ENCODE results near the gene SECISBP2.

Gene SECISBP2

GRCh38 chr9:89395931-89396710 is 77.8 kb downstream of the SECISBP2 start:
- Histone ChIP-seq H3K36me3 (ENCODE audit: insufficient read depth, low read length) (peaks cover 4% of the 10 kb centered on the region; the same call in 1 of the 2 replicates), H3K9me3 (ENCODE audit: control insufficient read depth, insufficient read depth, low read length) (no peaks in the 10 kb centered on the region), H3K9ac (ENCODE audit: low read depth, low read length) (no peak overlapping the region), H3K4me1 (ENCODE audit: insufficient read depth, low read length) (no peaks in the 10 kb centered on the region)

DNA sequence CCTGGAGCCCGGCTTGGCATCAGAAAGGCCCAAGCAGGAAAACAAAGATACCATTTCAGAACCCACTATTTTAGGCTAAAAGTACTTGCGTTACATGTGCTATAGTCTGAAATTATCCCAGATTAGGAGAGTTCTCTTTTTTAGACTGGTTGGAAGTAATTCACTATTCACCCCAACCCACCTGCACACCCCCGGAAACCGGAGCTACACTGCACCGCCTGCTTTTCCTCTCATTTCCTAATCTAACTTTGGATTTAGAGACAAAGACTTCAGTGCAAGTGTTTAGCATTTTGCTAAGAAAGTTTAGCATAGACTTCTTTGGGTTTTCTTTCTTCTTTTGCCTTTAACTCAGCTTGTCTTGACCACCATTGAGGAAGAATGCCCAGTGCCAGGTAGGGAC is 79.2 kb downstream of the SECISBP2 start:
- Histone ChIP-seq H3K4me1 (ENCODE audit: insufficient read depth, low read length) (no peaks in the 10 kb centered on the region), H3K9ac (ENCODE audit: low read depth, low read length) (no peak overlapping the region), H3K9me3 (ENCODE audit: control insufficient read depth, insufficient read depth, low read length) (no peaks in the 10 kb centered on the region), H3K36me3 (ENCODE audit: insufficient read depth, low read length) (peaks cover 4% of the 10 kb centered on the region; the same call in 1 of the 2 replicates)

DNA sequence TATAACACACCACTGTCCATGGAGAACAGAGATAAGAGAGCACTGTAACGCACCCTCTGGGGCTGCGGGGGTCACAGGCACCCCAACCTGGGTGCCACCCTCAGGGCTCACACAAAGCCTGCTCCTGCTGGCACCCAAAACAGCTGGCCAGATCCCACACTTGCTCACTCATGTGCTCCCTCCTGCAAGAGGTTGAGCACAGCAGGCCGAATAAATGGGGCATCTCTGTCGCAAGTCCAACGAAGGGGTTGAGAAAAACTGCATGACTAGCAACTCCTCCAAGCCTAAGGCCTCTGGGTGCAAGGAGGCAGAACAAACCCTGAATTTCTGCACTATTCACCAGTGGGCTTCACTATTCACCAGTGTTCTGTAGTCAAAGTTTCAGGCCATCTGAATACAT is 80.3 kb downstream of the SECISBP2 start:
- Histone ChIP-seq H3K4me1 (ENCODE audit: insufficient read depth, low read length) (no peaks in the 10 kb centered on the region), H3K36me3 (ENCODE audit: insufficient read depth, low read length) (no peaks in the 10 kb centered on the region; the same call in 1 of the 2 replicates), H3K9ac (ENCODE audit: low read depth, low read length) (no peak overlapping the region), H3K9me3 (ENCODE audit: control insufficient read depth, insufficient read depth, low read length) (no peaks in the 10 kb centered on the region)

DNA sequence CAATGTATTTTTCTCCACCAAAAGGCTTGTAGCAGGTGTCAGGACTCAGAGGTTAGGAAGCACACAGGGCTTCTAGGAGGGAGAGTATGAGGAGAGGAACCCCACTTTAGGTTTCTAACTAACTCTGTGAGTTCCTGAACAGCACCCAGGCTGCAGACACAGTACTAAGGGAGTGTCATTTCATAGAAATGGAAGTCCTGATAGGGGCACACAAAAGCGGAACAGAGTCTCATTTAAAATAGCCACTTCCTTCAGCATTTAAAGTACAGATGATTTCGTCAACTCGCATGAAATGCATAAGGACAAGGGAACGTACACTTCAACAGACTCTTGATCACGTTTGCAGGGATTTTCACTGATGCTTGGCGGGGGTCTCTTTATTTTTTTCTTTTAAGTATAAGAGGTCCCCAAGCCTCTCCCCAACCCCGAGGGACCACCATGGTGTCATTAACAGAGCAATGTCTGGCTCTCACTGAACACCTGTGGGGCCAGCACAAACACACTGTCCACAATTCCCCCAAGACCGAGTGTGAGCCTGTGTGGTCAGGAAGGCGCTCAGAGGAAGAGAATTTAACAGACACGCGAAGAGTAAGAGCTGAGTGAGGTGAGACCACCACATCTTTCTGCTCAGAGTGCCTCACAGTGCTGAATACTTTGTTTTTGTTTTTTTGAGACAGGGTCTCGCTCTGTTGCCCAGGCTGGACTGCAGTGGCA is 82.3 kb downstream of the SECISBP2 start:
- Histone ChIP-seq H3K9ac (ENCODE audit: low read depth, low read length) (no peak overlapping the region), H3K9me3 (ENCODE audit: control insufficient read depth, insufficient read depth, low read length) (no peaks in the 10 kb centered on the region)

GRCh38 chr9:89402695-89403427 is 84.6 kb downstream of the SECISBP2 start:
- Histone ChIP-seq H3K4me1 (ENCODE audit: insufficient read depth, low read length) (no peaks in the 10 kb centered on the region), H3K9ac (ENCODE audit: low read depth, low read length) (no peak overlapping the region), H3K36me3 (ENCODE audit: insufficient read depth, low read length) (no peaks in the 10 kb centered on the region; the same call in 1 of the 2 replicates), H3K9me3 (ENCODE audit: control insufficient read depth, insufficient read depth, low read length) (no peaks in the 10 kb centered on the region)

More for the DNA sequence above, 82.3 kb downstream of the SECISBP2 start:
- no peaks in the 10 kb centered on the region; the same call in 1 of the 2 replicates for H3K36me3 ChIP-seq (ENCODE audit: insufficient read depth, low read length)
- no peaks in the 10 kb centered on the region for H3K4me1 ChIP-seq (ENCODE audit: insufficient read depth, low read length)

GRCh38 chr9:89404074-89404473 is 85.8 kb downstream of the SECISBP2 start:
- H3K9me3 ChIP-seq (ENCODE audit: control insufficient read depth, insufficient read depth, low read length), result no peaks in the 10 kb centered on the region
- H3K36me3 ChIP-seq (ENCODE audit: insufficient read depth, low read length), result no peaks in the 10 kb centered on the region; the same call in 1 of the 2 replicates
- H3K4me1 ChIP-seq (ENCODE audit: insufficient read depth, low read length), result no peaks in the 10 kb centered on the region
- H3K9ac ChIP-seq (ENCODE audit: low read depth, low read length), result no peak overlapping the region

GRCh38 chr9:89405826-89406225 is 87.5 kb downstream of the SECISBP2 start:
- no peaks in the 10 kb centered on the region for H3K4me1 ChIP-seq (ENCODE audit: insufficient read depth, low read length)
- no peaks in the 10 kb centered on the region; the same call in 1 of the 2 replicates for H3K36me3 ChIP-seq (ENCODE audit: insufficient read depth, low read length)
- H3K9ac ChIP-seq (ENCODE audit: low read depth, low read length), result no peak overlapping the region
- H3K9me3 ChIP-seq (ENCODE audit: control insufficient read depth, insufficient read depth, low read length), result no peaks in the 10 kb centered on the region

- no peaks in the 10 kb centered on the region; the same call in 1 of the 2 replicates for H3K36me3 ChIP-seq (ENCODE audit: insufficient read depth, low read length)
- H3K4me1 ChIP-seq (ENCODE audit: insufficient read depth, low read length), result no peaks in the 10 kb centered on the region
- H3K9ac ChIP-seq (ENCODE audit: low read depth, low read length), result no peak overlapping the region
- H3K9me3 ChIP-seq (ENCODE audit: control insufficient read depth, insufficient read depth, low read length), result no peaks in the 10 kb centered on the region
These were observed 88.8 kb downstream of the SECISBP2 start for GRCh38 chr9:89407070-89407469.

- H3K9ac ChIP-seq (ENCODE audit: low read depth, low read length), result no peak overlapping the region
- H3K4me1 ChIP-seq (ENCODE audit: insufficient read depth, low read length), result peaks cover 10% of the 10 kb centered on the region
- H3K36me3 ChIP-seq (ENCODE audit: insufficient read depth, low read length), result no peaks in the 10 kb centered on the region; the same call in 1 of the 2 replicates
- H3K9me3 ChIP-seq (ENCODE audit: control insufficient read depth, insufficient read depth, low read length), result no peaks in the 10 kb centered on the region
These were observed 90.4 kb downstream of the SECISBP2 start for GRCh38 chr9:89408628-89409101.
